Heart left ventricle (tissue), 13 donors: ENCODE measurements around the gene POLR2J2.
"Not testable (repeated sequence)": the region's sequence is repeated elsewhere in the genome, so short reads cannot be mapped to it uniquely, and the experiment has no call there.

Source experiments
- POLR2A ChIP-seq, 2 donors: fragments of 450-650 bp; IDR thresholded peaks; one replicate each; pipeline ENCODE4 v1.6.1; 2017; ENCODE audit warnings: antibody characterized with exemption in 2 of 2, mild to moderate bottlenecking in 2 of 2, moderate library complexity in 2 of 2
- TF ChIP-seq, protein P1 (sequence below), 12 donors: fragments of 200-600 bp; sonication (generic) in 4 of 12; IDR thresholded peaks; one replicate each; pipeline versions ENCODE4 v1.5.0 to v1.8.0; 2018 to 2022; ENCODE audit warnings: antibody characterized with exemption in 12 of 12, mild to moderate bottlenecking in 5 of 12
- donor health status: ischemic (EF 13 %, LVEDD 7.1; RV severe dilation, severe dysfunction).
- donor health status: DM: no; HTN: yes; CAD: no.
- donor health status: DM: no; HTN: no; CAD: no.
- donor health status: ischemic (EF 25% LVEDD 6.9; RV normal size, moderate dysfunction).
- donor health status: ischemic (EF 25% LVEDD 5.7; RV mildly dilated, moderate dysfunction).
- donor health status: ischemic (EF 35%, LVEDD 5.7; RV mildly dilated, moderate dysfunction).
- donor health status: nonischemic (EF 11% LVEDD 7.7; RV severe dilation, severe dysfunction).
- donor health status: DM: yes; HTN: yes; CAD: no.
- donor health status: PGD.
- donor health status: ischemic (EF 29% LVEDD 5.4; RV normal size, mild dysfunction).
- donor health status: nonischemic (EF 23%, LVEDD 6.1; RV moderate dilation, normal function).

DNA sequence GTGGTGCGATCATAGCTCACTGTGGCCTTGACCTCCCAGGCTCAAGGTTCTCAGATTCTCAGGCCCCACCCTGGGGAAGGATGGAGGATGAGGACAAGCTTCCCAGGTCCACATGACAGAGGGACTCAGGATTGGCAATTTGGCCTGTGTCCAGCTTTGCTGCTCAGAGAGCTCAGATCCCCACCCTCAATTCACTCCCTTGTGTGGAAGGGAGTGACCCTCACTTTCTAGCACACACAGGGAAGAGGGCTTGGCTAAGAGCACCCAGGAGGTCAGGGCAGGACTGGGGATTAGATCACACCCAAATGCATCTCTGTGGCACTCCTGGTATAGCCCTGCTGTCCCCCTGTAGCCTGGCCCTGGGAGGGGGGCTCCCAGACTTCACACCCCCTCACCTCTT is 28.1 kb downstream of the POLR2J2 start:
- not testable (repeated sequence) for TF ChIP-seq POLR2A (IDR thresholded peaks at IDR 0.05)
- TF ChIP-seq, protein P1, sequence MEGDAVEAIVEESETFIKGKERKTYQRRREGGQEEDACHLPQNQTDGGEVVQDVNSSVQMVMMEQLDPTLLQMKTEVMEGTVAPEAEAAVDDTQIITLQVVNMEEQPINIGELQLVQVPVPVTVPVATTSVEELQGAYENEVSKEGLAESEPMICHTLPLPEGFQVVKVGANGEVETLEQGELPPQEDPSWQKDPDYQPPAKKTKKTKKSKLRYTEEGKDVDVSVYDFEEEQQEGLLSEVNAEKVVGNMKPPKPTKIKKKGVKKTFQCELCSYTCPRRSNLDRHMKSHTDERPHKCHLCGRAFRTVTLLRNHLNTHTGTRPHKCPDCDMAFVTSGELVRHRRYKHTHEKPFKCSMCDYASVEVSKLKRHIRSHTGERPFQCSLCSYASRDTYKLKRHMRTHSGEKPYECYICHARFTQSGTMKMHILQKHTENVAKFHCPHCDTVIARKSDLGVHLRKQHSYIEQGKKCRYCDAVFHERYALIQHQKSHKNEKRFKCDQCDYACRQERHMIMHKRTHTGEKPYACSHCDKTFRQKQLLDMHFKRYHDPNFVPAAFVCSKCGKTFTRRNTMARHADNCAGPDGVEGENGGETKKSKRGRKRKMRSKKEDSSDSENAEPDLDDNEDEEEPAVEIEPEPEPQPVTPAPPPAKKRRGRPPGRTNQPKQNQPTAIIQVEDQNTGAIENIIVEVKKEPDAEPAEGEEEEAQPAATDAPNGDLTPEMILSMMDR (IDR thresholded peaks at IDR 0.05), result not testable (repeated sequence)
